ENCODE results near the gene C2orf49.

Gene C2orf49

GRCh38 chr2:105382177-105382576 lies 44.8 kb downstream of the C2orf49 start:
- no peak for DNase-seq (ENCODE audit: low read depth in 2 of 2)

GRCh38 chr2:105383432-105384166 lies 46.3 kb downstream of the C2orf49 start:
- no peak for DNase-seq (ENCODE audit: low read depth in 2 of 2)

DNA sequence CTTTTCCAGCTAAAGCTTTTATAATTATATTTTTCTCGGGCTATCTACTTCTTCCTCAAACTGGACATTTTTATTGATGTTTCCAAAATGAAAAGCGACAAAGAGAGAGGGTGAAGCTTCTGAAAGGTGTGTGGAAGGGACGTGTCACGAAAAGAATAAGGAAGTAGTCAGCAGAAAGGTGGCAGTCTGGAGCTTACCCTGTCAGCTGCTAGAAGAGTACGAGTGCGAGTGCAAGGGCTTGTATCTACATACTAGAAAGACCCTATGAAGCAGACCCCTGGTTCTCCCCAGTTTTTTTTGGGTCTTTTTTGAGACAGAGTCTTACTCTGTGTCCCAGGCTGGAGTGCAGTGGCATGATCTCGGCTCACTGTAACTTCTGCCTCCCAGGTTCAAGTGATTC lies 46.9 kb downstream of the C2orf49 start:
- DNase-seq (ENCODE audit: low read depth in 2 of 2): no peak

- no peak for DNase-seq (ENCODE audit: low read depth in 2 of 2)
Measured at GRCh38 chr2:105384861-105385260, 47.5 kb downstream of the C2orf49 start.

GRCh38 chr2:105385731-105386540 lies 48.6 kb downstream of the C2orf49 start:
- no peak for DNase-seq (ENCODE audit: low read depth in 2 of 2)

DNA sequence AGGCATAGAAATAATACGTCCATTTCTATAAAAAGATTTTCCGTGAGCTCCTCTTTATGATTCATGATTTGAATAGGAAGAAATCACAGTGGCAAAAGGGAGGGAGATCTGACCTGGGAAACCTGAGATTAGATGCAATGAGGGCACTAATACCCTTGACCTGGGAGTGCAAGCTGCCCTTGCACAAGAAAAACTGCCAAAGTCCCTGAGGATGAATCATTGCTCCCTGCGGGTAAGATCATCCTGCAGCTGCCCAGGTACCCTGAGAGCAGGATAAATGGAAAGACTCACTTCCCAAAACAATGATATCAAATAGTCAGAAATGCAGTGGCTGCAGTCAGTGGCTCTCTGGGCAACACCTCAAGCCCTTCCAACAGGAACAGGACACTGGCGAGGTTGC lies 49.9 kb downstream of the C2orf49 start:
- DNase-seq (ENCODE audit: low read depth in 2 of 2): no peak

DNA sequence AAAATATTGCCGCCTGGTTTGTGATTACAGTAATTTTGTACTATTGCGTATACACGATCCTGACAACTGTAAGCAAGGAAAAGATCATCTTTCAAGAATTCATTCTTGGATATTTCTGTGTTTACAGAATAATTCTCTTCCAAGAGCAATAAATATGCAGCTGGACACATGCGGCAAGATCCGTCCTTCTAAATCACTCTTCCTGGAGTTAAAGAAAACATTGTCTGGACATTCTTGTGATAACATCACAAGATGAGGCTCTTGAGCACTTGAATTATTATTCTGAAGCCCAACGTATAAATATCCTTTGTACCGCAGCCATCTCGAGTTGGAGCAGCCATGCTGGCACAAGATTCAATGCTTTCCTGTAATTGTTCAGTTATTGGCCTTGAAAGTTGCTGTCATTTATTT lies 51.6 kb downstream of the C2orf49 start:
- no peak for DNase-seq (ENCODE audit: low read depth in 2 of 2)

- DNase-seq (ENCODE audit: low read depth in 2 of 2): no peak
Measured at GRCh38 chr2:105390454-105390853, 53.1 kb downstream of the C2orf49 start.

DNA sequence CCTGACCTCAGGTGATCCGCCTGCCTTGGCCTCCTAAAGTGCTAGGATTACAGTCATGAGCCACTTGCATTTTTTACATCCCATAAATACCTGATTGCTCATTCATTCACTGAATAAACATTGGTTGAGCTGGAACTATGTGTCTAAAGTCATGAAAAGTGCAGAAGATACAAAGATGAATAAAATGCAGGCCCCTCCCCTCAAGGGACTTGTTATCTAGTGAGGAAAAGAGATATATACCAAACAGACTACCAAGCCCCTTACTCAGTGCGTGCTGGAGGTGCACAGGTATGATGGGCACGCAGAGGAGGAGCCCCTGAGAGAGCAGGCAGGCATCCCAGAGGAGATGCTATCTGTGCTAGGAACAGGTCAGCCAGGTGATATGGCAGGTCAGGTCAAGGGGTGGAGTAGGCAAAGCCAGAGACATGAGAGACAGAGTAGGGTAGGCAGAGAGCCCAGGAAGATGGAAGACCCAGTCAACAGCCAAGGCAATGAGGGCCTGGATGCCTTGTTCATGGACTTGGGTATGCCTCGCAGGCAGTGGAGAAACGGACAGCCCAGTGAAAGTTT lies 53.8 kb downstream of the C2orf49 start:
- no peak for DNase-seq (ENCODE audit: low read depth in 2 of 2)

GRCh38 chr2:105391763-105392662 lies 54.7 kb downstream of the C2orf49 start:
- DNase-seq (ENCODE audit: low read depth in 2 of 2): no peak

DNA sequence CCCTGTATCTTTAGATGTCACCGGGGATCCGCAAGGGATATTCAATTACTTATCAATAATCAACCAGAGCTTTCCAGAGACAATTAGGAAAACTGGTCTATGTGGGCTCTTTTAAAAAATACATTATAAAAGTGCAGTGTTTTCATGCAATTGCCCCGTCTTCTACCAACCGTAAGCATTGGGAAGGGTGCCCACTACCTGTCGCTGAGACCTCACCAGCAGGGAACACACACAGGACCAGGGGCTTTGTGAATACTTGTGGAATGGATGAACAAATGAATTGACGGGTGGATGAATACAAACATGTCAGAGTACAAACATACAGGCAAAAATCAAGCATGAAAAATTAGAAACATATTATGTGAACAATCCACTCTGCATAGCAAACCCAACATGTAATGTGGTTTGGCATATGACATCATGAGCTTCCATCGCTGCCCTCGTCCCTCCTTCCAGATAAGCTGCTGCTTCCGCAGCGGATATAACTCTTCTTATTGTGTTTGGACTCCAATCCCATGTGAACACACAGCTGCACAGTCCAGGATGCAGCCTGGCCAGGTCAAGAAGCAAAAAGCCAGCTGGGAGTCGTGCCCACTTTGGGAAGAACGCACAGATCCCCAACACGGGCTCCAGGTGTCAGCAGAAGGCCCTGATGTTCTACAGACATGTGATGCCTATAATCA lies 56.2 kb downstream of the C2orf49 start:
- DNase-seq (ENCODE audit: low read depth in 2 of 2): no peak

- DNase-seq (ENCODE audit: low read depth in 2 of 2): no peak
Measured at GRCh38 chr2:105394951-105395611, 57.7 kb downstream of the C2orf49 start.

DNA sequence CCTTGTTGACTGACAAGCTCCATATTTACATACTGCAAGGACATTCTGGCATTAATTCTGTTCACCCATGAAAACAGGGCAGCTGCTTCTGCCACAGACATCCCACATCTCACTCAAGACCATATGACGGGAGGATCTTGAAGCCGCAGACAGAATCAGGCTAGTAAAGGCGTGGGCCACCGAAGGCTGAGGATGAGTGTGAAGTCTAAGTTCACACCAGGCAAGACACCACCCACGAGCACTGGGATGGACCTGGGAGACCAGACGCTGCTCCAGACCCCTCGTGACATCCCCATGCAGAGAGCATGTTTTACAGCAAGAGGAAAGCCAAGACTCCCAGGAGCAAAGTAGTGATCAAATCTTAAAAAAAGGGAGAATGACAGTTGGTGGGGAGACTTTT lies 58.4 kb downstream of the C2orf49 start:
- no peak for DNase-seq (ENCODE audit: low read depth in 2 of 2)

GRCh38 chr2:105396254-105397024 lies 59.1 kb downstream of the C2orf49 start:
- peak; percentile 43 to 49 for DNase-seq (ENCODE audit: low read depth in 2 of 2)

GRCh38 chr2:105397025-105397722 lies 59.8 kb downstream of the C2orf49 start:
- no peak for DNase-seq (ENCODE audit: low read depth in 2 of 2)

DNA sequence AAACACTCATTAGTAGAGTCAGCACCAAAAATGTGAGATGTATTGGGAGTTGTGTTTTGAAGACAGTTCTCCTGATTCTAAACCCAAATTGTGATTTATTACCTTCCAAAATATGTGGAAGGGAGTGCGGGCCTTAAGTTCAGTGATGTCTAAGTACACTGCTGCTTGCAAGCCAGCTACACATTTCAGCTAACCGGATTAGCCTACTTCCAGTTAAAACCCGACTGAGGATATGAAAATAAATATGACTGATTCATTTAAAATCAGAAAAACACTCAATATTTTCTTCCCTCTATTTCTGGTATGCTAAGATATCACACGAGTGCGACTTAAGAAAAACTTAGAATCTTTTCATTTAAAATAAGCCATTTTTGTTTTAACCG lies 60.6 kb downstream of the C2orf49 start:
- DNase-seq (ENCODE audit: low read depth in 2 of 2): no peak

DNA sequence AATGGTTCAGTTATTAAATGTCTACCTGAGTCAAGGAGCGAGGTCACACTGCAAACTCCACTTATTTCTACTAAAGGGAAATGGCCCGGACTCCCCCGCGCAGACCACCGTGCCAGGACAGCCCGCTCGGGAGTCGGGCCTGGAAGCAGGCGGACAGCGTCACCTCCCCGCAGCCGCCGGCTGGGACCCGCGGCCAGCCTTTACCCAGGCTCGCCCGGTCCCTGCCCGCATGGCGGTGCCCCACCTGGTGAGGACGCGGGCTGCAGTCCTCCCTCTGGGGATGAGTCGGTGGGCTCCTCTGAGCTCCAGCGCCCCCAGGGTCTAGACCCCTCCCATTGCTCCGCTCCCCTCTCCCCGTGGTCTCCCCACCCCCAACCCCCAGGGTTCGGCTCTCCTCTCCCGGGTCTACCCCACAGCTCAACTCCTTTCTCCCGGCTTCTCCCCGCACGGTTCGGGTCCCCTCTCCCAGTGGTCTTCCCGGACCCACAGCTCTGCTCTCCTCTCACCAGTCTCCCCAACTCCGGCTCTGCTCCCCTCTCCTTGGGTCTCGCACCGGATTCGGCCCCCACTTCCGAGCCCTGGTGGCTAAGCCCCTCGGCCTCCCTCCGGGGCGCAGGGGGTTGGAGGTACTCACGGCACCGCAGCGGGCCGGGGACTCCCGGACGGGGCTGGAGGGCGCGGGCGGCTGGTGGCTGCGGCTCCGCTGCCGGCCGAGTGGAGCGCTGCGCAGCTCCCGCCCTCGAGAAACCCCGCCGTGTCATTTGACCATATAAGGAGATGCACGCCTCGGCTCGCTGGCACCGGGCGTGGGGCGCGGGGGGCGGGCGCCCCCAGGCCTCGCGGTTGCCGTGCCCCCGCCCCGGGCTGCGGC lies 61.2 kb downstream of the C2orf49 start, which contains the start of gene FHL2:
FHL2 (minus strand) TSS at position 716 of the 871 bp plus-strand sequence. CDS start 12,535 bp downstream, outside the sequence.
- DNase-seq (ENCODE audit: low read depth in 2 of 2): peak; percentile 39 to 59

Data from stimulated activated CD8-positive, alpha-beta memory T cell treated with anti-CD3 and anti-CD28 coated beads, Interleukin-7, amount 100 ng/mL, for 4 hours (primary cell).